ENCODE data around the gene FGG.

DNA sequence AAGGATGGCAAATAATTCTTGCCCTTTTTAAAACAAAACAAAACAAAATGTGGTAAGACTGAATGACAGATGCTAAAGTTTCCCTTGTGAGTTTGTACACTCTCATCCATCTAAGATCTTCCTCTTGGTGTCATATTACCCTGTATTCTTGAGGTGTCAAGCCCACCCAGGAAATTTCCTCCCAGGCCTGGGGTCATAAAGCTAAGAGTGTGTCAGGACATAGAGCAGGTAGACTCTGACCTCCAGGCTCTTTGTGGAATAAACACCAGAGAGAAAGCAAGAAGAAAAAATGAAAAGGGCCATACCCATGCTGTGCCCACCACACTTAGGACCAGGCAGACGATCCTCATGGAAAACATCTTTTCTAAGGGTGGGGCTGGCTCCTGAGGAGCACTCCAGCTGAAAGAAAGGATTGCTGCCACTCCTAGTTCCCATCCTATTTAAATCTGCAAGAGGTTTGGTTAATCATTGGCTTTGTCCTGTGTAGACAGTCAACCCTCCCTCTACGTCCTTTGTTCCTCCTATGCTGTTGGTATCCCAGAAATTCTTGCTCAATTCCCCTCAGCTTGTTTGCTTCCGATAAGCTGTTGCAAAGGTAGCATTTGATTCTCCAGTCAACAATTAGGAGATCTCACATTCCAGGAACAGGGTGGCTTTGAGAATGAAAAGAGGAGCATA is 22.0 kb downstream of the FGG start, which contains the start of gene FGA:
- TF ChIP-seq, protein P1, sequence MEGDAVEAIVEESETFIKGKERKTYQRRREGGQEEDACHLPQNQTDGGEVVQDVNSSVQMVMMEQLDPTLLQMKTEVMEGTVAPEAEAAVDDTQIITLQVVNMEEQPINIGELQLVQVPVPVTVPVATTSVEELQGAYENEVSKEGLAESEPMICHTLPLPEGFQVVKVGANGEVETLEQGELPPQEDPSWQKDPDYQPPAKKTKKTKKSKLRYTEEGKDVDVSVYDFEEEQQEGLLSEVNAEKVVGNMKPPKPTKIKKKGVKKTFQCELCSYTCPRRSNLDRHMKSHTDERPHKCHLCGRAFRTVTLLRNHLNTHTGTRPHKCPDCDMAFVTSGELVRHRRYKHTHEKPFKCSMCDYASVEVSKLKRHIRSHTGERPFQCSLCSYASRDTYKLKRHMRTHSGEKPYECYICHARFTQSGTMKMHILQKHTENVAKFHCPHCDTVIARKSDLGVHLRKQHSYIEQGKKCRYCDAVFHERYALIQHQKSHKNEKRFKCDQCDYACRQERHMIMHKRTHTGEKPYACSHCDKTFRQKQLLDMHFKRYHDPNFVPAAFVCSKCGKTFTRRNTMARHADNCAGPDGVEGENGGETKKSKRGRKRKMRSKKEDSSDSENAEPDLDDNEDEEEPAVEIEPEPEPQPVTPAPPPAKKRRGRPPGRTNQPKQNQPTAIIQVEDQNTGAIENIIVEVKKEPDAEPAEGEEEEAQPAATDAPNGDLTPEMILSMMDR (conservative IDR thresholded peaks at IDR 0.05; ENCODE audit: low read depth, low read length) = no peak
- TF ChIP-seq EZH2 (IDR thresholded peaks at IDR 0.05; ENCODE audit: borderline replicate concordance, low read depth, low read length, poor library complexity, severe bottlenecking) = no peak
